Neural cell (in vitro differentiated cells): ENCODE data around the gene RTN4RL1.

Experiments used
- CTCF ChIP-seq: fragments of 450-650 bp; IDR thresholded peaks from 2 replicates; pipeline ENCODE4 v1.5.1; 2014; ENCODE audit warnings: antibody characterized with exemption, mild to moderate bottlenecking, moderate library complexity; ENCODE audit not compliant: poor library complexity, severe bottlenecking
- EP300 ChIP-seq: fragments of 450-650 bp; conservative IDR thresholded peaks from 2 replicates; pipeline ENCODE4 v1.6.1; 2014; ENCODE audit warnings: antibody characterized with exemption, mild to moderate bottlenecking, moderate library complexity; ENCODE audit not compliant: poor library complexity, severe bottlenecking
- EZH2 ChIP-seq: fragments of 200-600, 300-800 bp; shearing (Covaris generic), sonication (generic); IDR thresholded peaks from 2 replicates; pipeline ENCODE4 v1.6.1; 2014; ENCODE audit warnings: antibody characterized with exemption, low read length, borderline replicate concordance, mild to moderate bottlenecking; ENCODE audit not compliant: insufficient read depth, poor library complexity, severe bottlenecking
- POLR2AphosphoS5 ChIP-seq: IDR thresholded peaks from 2 replicates; pipeline ENCODE4 v1.6.1; 2012
- RAD21 ChIP-seq: fragments of 450-650 bp; conservative IDR thresholded peaks from 2 replicates; pipeline ENCODE4 v1.6.1; 2014; ENCODE audit warnings: antibody characterized with exemption, mild to moderate bottlenecking, moderate library complexity
- SMC3 ChIP-seq: fragments of 450-650 bp; conservative IDR thresholded peaks from 2 replicates; pipeline ENCODE4 v1.6.1; 2014; ENCODE audit warnings: antibody characterized with exemption, mild to moderate bottlenecking, moderate library complexity; ENCODE audit not compliant: poor library complexity
- TAF1 ChIP-seq: IDR thresholded peaks from 2 replicates; pipeline ENCODE4 v1.6.1; 2012; ENCODE audit warnings: low read depth

- TF ChIP-seq CTCF (no peak), EP300 (no peak), EZH2 (no peak), POLR2AphosphoS5 (no peak), TAF1 (no peak), RAD21 (no peak), SMC3 (no peak)
Measured at GRCh38 chr17:2057175-2057759, 32.1 kb upstream of the RTN4RL1 start.
